T follicular helper cell (primary cell): Measurements from ENCODE around the gene C17orf58.
"Not testable (repeated sequence)": the region's sequence is repeated elsewhere in the genome, so short reads cannot be mapped to it uniquely, and the experiment has no call there.

Source experiments
- DNase-seq: peaks from one replicate; pipeline ENCODE4 v3.0.0-alpha.2; 2020; ENCODE audit warnings: low read depth
- total RNA-seq, 2 experiments: gene quantifications; one replicate each; lab custom pipeline; 2026; lab: John Stamatoyannopoulos, UW

C17orf58 gene
- total RNA-seq: 0.90 to 9.9 reads per million in 2 experiments

DNA sequence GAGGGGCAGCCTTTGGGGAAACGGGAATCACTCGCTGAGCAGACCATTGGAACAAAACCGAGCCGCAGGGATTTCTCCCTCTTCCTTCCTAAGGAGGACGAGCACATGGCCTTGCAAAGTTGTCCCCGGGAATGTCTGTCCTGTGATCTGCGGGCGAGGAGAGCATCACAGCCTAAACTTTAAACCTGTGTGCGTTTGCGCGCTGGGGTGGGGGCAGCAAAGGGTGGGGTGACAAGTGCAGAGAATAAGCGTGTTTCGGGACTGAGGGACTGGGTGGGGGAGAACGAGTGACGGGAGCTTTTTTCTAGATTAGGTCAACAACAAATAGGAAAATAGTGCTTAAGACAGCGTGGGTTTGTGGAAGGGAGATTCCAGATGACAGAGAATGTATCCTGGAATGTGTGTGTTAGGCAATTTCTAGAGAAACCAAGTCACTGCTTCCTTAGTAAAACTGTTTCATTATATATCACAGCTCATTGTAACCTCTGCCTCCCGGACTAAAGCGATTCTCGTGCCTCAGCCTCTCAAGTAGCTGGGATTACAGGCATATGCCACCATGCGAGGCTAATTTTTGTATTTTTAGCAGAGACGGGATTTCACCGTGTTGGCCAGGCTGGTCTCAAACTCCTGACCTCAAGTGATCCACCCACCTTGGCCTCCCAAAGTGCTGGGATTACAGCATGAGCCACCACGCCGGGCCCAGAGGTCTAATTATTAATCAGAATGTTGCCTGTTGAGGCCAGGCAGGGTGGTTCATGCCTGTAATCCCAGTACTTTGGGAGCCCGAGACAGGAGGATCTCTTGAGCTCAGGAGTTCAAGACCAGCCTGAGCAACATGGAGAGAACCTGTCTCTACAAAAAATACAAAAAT lies at the start of gene C17orf58:
Gene C17orf58 (minus strand): TSS at position 169 of the 871 bp plus-strand sequence. CDS start 271 bp downstream, outside the sequence.
- DNase-seq: not testable (repeated sequence)

DNA sequence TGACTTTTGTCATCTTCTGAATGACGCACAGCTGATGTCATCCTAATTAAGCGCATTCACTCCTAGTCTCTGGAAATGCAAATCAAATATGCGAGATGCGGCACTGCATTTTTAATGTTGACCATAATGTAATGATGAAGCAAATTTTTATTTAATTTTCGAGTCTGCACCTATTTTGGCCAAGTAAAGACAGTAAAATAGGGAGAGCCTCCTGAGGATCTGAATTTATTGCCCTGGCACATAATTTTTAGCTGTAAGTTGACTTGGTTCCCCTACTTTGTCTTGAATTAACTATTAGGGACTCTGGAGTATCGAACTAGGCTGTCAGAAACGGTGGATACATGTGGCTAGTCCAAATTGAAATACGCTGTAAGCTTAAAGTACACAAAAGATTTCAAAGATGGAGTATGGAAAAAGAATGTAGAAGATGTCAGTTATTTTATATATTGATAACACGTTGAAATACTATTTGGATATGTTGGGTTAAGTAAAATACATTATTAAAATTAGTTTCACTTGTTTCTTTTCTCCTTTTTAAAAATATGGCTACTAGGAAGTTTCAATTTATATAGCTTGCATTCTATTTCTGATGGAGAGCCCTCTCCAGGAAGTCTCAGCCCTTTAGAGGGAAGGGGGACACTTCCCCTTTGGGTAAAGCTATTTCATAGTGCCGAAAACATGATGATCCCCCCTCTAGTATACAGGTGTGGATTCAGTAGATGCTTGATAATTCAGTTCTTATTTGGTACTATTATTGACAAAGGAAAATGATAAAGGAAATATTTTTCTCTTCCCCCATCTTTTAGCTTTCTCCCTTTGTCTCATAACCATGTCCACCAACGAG lies 40.3 kb upstream of the C17orf58 start:
- DNase-seq: no peak

- DNase-seq: peak; percentile 89
Observed at GRCh38 chr17:68035523-68036303, 39.4 kb upstream of the C17orf58 start, which contains the start of gene KPNA2. KPNA2 (plus strand) TSS chr17:68035735; CDS start chr17:68037133, 1,398 bp downstream.

- peak; percentile 84 for DNase-seq
Observed at GRCh38 chr17:68035131-68035522, 38.9 kb upstream of the C17orf58 start.

DNA sequence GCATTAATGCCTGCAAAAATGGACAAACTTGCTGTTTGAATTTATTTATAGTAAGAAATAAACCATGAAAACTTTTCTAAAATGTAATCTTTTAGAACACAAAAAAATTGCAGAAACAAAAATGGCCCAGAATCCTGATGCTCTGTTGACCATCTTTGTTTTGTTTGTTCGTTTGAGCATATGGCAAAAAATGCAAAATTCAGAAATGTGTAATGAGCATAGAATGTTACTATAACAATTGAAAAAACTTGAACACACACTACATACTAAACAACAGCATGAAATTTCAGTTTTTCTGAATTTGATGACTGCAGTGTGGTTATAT lies 38.1 kb upstream of the C17orf58 start:
- no peak for DNase-seq

GRCh38 chr17:68033636-68034451 lies 37.6 kb upstream of the C17orf58 start:
- no peak for DNase-seq

DNA sequence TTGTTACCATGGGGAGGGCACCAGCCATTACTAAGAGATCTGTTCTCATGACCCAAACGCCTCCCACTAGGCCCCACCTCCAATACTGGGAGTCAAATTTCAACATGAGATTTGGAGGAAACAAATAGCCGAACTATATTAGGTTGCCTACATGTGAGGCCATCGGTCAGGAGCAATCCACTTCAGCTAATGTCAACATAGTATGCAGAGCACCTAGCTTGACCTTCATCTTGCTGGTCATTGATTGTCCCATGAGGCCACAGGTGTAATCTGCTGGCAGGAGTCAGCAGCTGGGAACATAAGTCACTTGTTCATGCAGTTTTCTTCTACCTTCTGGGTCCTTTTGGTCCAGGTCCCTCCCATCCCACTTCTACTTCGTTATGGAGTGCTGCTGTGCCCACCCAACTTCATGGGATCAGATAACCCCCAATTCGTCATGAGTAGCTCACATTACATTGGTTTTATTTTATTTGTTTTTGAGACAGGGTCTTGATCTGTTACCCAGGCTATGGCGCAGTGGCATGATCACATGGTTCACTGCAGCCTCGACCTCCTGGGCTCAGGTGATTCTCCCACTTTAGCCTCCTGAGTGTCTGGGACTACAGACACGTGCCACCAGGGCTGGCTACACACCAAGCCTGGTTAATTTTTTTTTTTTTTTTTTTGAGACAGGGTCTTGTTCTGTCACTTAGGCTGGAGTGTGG lies 33.4 kb upstream of the C17orf58 start:
- no peak for DNase-seq

DNA sequence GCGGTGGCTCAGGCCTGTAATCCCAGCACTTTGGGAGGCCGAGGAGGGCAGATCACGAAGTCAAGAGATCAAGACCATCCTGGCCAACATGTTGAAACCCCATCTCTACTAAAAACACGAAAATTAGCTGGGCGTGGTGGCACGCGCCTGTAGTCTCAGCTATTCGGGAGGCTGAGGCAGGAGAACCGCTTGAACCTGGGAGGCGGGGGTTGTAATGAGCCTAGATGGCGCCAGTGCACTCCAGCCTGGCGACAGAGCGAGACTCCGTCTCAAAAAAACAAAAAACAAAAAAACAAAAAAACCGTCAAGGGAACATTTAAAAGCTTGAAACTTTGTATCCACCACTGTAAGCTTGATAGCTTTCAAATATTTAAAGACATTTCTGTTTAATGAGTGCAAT lies 26.3 kb upstream of the C17orf58 start:
- DNase-seq: not testable (repeated sequence)

- DNase-seq: no peak
Observed at GRCh38 chr17:68021963-68022362, 25.7 kb upstream of the C17orf58 start.

GRCh38 chr17:68020791-68021190 lies 24.5 kb upstream of the C17orf58 start:
- not testable (repeated sequence) for DNase-seq

GRCh38 chr17:68020409-68020756 lies 24.1 kb upstream of the C17orf58 start:
- DNase-seq: no peak

DNA sequence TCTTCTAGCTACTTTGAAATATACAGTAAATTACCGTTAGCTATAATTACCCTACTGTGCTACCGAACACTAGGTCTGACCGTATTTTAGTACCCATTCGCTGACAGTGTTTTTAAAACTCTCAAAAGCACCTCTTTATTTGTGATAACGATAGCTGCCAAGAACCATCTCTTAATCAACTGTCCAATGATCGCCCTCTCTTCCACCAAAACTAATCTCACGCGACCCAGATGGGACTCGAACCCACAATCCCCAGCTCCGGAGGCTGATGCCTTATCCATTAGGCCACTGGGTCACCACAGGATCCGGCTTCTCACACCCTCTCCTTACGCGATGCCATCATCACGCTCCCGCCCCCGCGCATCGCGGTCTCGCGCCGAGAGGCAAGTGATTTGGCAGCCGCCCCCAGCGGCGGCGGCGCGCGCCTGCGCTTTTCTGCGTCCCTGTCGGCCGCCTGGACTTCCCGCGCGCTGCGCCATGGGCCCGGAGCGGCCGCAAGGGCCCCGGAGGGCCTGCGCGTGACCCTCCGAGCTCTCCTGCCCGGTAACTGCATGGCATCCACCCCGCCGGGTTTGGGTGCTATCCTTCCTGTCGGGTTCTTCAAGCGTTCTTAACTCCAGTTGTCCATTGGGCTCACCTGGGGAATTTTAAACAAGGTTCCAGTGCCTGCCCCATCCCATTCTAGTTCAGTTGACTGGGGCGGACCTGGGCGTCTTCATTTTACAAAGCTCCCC lies 23.6 kb upstream of the C17orf58 start:
- peak; percentile 88 for DNase-seq

DNA sequence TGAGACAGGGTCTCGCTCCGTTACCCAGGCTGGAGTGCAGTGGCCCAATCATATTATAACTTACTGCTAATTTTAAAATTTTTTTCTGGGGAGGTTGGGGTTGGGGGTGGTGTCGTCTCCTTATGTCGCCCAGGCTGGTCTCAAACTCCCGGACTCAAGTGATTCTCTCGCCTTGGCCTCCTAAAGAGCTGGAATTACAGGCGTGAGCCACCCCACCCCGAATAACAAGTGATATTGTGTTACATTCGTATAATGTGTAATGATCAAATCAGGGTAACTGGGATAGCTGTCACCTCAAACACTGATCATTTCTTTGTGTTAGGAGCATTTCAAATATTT lies 23.0 kb upstream of the C17orf58 start:
- DNase-seq: no peak

GRCh38 chr17:68018493-68018892 lies 22.2 kb upstream of the C17orf58 start:
- not testable (repeated sequence) for DNase-seq

DNA sequence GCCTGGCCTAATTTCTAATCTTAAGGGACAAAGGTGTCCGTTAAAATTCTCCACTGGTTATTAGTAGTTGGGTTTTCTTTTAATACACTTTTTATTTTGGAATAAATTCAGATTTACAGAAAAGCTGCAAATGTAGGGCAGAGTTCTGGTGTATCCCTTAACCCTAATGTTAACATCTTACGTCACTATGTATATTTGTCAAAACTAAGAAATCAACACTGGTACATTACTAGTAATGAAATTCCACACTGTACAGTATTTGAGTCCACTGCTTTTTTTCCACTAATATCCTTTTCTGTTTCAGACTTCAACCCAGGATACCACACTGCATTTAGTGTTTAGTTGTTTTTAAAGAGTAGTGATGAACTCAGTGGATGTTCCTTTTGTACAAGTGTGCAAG lies 20.6 kb upstream of the C17orf58 start:
- no peak for DNase-seq

- no peak for DNase-seq
Observed at GRCh38 chr17:68015081-68015723, 18.9 kb upstream of the C17orf58 start.

DNA sequence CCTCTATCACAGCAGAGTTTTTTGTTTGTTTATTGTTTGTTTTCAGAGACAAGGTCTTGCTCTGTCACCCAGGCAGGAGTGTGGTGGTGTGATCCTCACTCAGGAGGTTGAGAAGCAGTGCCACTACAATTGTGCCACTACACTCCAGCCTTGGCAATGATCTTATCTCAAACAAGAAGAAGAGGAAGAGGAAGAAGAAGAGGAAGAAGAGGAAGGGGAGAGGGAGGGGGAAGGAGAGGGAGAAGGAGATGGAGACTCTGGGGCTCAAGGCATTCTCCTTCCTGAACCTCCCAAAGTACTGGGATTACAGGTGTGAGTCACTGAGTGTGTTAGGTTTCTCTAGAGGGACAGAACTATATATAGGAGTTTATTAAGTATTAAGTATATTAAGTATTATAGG lies 17.1 kb upstream of the C17orf58 start:
- DNase-seq: no peak

DNA sequence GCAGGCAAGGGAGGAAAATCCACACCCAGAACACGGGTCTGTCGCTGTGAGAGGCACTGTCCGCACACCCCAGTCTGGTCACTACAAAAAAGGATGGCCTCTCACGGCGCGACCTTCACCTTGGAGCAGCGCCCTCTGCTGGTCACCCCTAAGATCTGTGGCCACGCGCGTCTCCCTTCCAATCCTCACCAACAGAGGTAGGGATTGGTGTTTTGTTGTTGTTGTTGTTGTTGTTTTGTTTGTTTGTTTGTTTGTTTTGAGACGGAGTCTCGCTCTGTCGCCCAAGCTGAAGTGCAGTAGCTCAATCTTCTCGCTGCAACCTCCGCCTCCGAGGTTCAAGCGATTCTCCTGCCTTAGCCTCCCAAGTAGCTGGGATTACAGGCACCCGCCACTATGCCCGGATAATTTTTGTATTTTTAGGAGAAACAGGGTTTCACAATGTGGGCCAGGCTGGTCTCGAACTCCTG lies 15.0 kb upstream of the C17orf58 start:
- peak; percentile 31 for DNase-seq

DNA sequence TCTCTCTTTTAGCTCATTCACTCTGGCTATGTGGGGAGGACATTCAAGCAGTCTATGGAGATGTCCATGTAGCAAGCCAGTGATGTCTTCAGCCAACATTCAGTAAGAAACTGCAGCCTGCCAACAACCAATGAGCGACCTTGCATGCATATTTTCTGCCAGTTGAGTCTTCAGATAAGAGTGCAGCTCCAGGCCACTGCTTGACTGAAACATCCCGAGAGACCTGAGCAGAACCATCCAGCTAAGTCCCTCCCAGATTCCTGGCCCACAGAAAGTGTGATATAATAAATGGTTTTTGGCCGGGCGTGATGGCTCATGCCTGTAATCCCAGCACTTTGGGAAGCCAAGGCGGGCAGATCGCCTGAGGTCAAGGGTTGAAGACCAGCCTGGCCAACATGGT lies 10.5 kb upstream of the C17orf58 start:
- no peak for DNase-seq
